ENCODE results near the gene EGFR.

EGFR gene

GRCh38 chr7:55235115-55235514 is 216.3 kb downstream of the EGFR start:
- no peak for DNase-seq

GRCh38 chr7:55235801-55236200 is 217.0 kb downstream of the EGFR start:
- DNase-seq, result no peak

GRCh38 chr7:55236476-55236875 is 217.7 kb downstream of the EGFR start:
- no peak for DNase-seq

GRCh38 chr7:55237156-55237893 is 218.5 kb downstream of the EGFR start:
- DNase-seq, result no peak

DNA sequence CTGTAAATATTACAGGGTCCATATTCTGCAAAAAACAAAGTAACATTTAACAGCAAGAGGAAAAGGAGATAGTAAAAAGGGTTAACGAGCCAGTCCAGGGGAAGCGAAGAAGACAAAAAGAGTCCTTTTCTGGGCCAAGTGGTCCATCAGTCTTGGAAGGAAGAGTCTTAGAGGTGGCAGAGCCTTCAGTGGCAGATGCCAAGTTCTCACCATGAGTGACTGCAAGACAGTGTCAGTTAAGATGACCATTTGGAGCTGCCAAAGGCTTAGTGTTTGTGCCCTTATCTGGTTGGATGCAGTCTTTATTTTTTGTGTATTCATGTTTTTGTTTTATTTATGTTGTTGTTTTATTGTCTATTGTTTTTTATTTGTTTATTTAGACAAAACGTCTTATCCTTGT is 220.6 kb downstream of the EGFR start:
- DNase-seq, result no peak

- no peak for DNase-seq
Observed at GRCh38 chr7:55240418-55241142, 221.8 kb downstream of the EGFR start.

DNA sequence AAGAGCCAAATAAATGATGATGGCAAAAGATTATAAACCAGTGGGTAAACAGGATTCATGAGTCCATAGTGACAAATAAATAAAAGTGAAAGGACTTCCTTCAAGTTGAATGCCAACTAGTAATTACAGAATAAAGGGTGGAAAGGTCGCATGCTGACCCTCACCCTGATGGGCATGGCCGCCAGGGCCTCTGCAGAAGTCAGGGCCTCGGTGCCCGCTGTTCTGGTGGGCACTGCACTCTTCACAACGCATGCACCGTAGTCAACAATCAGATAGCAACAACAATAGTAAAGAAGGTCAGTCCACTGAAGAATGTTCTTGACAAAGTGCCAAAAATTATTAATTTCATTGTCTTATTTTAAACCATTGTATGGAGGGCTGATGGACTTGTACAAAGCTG is 223.1 kb downstream of the EGFR start:
- no peak for DNase-seq

- DNase-seq, result no peak
Observed at GRCh38 chr7:55242613-55243012, 223.8 kb downstream of the EGFR start.

DNA sequence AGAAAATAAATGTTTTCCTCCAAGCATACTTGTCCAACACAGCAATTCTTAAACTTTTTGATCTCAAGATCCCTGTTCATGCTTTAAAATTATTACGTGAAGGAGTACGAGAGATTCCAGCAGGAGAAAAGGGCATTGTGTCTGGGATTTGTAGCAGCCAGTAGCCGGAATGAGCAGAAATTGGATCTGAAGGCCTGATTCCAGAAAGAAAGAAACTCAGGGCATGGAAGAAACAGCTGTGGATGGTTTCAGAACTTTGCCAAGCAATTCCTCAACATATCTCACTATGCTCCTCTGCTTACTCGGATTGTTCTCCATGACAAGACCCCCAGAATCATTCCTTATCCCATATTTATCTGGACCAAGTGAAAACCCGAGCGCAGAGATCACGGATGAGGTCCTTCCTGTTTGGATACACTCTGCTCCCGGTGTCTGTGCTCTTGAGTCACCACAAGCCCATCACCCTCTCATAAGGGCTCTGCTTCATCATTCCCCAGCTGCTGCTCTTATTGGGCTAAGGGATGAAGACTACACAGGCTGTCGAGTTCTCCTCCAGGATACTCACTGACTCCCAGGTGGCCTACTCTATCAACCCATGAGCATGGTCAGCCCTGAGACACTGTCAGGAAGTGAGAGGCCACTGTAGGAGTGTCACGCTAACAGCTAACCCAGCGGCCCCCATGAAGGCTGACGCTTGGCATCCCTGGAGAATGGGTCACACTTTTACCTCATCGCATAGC is 225.4 kb downstream of the EGFR start:
- DNase-seq, result no peak

DNA sequence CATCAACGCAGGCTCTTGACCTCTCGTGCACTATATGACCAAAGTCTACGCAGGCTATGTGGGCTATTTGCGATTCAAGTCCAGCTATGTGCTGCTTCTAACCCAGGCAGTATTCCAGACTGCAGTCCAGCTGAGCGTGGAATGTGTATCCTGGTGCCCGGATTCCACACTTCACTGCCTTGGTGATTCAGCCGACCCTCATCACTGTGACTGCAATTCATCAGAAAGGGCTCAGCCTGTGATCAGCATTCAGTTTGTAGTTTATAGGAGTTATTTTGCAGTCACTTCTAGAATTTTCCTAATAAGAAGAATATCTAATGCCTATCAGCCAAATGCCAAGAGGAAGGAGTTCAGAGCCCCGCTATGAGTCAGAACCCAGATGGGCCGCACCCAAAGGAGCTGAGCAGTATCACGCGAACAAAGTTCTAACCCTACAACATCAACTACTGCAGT is 226.5 kb downstream of the EGFR start:
- DNase-seq, result no peak

DNA sequence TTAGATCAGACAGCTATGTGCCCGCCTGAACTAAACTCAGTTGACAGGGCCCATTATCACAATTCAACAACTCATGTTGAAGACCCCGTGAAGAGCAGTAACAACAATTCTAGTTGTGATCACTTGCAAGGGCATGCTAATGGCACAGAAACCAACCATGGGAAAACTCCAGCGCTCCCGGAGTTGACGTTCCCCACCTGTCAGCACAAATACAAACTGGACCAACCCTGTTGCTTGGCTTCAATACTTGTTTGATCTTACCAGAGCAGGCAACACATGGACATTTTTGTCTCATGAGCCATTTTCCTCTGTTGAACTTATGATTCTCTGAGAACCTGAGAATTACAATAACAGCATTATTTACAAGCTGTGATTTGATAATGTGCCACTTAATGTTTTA is 227.4 kb downstream of the EGFR start:
- DNase-seq, result no peak

GRCh38 chr7:55247428-55247827 is 228.6 kb downstream of the EGFR start:
- no peak for DNase-seq

GRCh38 chr7:55248526-55248925 is 229.7 kb downstream of the EGFR start:
- DNase-seq, result no peak

DNA sequence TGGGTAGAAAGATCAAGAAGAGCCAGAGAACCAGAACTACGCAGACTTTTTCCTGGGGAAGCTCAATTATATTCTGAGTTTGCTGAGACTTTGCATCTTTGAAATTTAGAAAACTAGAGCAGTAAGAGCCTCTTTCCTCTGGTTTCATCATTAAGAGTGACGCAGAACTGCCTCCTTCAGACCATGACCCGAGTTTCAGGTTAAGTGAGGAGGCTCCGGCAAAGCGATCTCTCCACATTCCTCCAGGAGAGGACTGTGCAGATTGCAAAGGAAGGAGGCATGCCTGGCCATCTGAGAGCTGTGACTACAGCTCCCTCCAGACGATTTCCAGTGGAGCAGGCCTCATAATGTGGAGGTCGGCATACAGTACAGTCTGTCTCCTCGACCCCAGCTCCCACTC is 230.5 kb downstream of the EGFR start:
- DNase-seq, result no peak

- peak; percentile 17 for DNase-seq
Observed at GRCh38 chr7:55250313-55250712, 231.5 kb downstream of the EGFR start.

- no peak for DNase-seq
Observed at GRCh38 chr7:55251313-55251712, 232.5 kb downstream of the EGFR start.

DNA sequence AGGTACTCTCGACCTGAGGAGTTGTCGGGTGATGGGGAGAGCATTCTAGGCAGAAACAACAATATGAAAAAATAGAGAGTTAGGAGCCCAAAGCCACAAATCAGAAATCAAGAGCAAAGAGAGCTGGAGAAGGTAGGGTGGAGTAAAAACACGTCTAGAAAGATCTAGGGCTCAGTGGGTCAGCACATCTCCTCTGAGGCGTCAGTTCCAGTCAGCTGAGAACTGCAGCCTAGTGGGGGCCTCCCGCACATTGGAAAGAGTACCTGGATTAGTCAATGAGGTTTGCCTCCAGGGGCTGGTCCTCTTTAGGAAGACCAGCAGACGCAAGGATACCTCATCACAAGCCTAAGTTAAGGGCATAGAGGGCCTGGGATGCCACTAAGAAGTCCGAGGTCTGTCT is 233.1 kb downstream of the EGFR start:
- no peak for DNase-seq

DNA sequence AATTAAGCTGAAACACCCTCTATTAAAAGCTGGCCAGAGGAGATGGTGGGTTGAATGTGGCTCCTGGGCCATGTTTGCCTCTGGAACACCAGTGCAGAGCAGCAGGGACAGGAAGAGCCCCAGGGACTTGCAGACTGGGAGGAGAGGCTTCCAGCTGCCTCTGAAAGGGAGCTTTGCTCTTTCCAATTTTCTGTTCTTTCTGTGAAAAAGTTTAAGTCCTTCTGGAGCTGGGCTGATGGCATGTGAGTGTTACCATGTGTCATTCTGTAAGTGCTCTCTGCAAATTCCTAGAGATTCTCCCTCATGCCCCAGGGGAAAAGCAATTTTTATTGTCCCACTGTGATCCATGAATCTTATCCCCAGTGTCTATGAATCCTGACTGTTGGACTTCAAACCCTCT is 233.6 kb downstream of the EGFR start:
- DNase-seq, result no peak

- DNase-seq, result no peak
Observed at GRCh38 chr7:55253188-55253587, 234.4 kb downstream of the EGFR start.

- no peak for DNase-seq
Observed at GRCh38 chr7:55254242-55254595, 235.4 kb downstream of the EGFR start.

- DNase-seq, result peak; percentile 68
Observed at GRCh38 chr7:55254596-55255495, 236.0 kb downstream of the EGFR start.

- peak; percentile 65 for DNase-seq
Observed at GRCh38 chr7:55255496-55256445, 237.0 kb downstream of the EGFR start.
